DND-41 (cell line): ENCODE measurements around the gene RFX2.

Experiments used
- CTCF ChIP-seq: IDR thresholded peaks from 2 replicates; pipeline ENCODE4 v1.5.1; 2012; ENCODE audit warnings: borderline replicate concordance, low read length, moderate library complexity, mild to moderate bottlenecking; ENCODE audit not compliant: poor library complexity, severe bottlenecking; ENCODE audit errors: extremely low read depth
- EZH2 ChIP-seq: IDR thresholded peaks from 3 replicates; pipeline ENCODE4 v1.6.1; 2012; ENCODE audit warnings: borderline replicate concordance, low read depth, mild to moderate bottlenecking, moderate library complexity, low read length, inconsistent platforms; ENCODE audit not compliant: severe bottlenecking

- TF ChIP-seq CTCF = no peak
- TF ChIP-seq EZH2 = no peak
These were observed 110.0 kb downstream of the RFX2 start for GRCh38 chr19:6000228-6000847.
